GM19372 (cell line): ENCODE measurements around the gene BCAR3.
"Not testable (repeated sequence)": the region's sequence is repeated elsewhere in the genome, so short reads cannot be mapped to it uniquely, and the experiment has no call there.

Experiments used
- ATAC-seq: cut with Tn5 transposase; IDR thresholded peaks from one replicate; pipeline ENCODE4 v1.9.1; 2021; ENCODE audit warnings: mild to moderate bottlenecking, low read depth, moderate library complexity; ENCODE audit not compliant: unreplicated experiment

BCAR3 gene

GRCh38 chr1:93690921-93691789 lies 9.5 kb upstream of the BCAR3 start:
- ATAC-seq = no peak

GRCh38 chr1:93690341-93690740 lies 8.7 kb upstream of the BCAR3 start:
- no peak for ATAC-seq

- no peak for ATAC-seq
Observed at GRCh38 chr1:93689521-93690223, 8.0 kb upstream of the BCAR3 start.

- ATAC-seq = no peak
Observed at GRCh38 chr1:93687542-93687941, 5.9 kb upstream of the BCAR3 start.

- no peak for ATAC-seq
Observed at GRCh38 chr1:93686504-93687250, 5.0 kb upstream of the BCAR3 start.

GRCh38 chr1:93685918-93686317 lies 4.3 kb upstream of the BCAR3 start:
- no peak for ATAC-seq

GRCh38 chr1:93683234-93683633 lies 1.6 kb upstream of the BCAR3 start:
- ATAC-seq = no peak

GRCh38 chr1:93681989-93682412 lies 364 bp upstream of the BCAR3 start:
- no peak for ATAC-seq

GRCh38 chr1:93680420-93681100 lies 1.1 kb downstream of the BCAR3 start:
- ATAC-seq = peak; percentile 61

GRCh38 chr1:93680076-93680419 lies 1.6 kb downstream of the BCAR3 start:
- no peak for ATAC-seq

- no peak for ATAC-seq
Observed at GRCh38 chr1:93679546-93679945, 2.1 kb downstream of the BCAR3 start.

- ATAC-seq = no peak
Observed at GRCh38 chr1:93678946-93679480, 2.6 kb downstream of the BCAR3 start.

- ATAC-seq = no peak
Observed at GRCh38 chr1:93678491-93678890, 3.1 kb downstream of the BCAR3 start.

- no peak for ATAC-seq
Observed at GRCh38 chr1:93677729-93678128, 3.9 kb downstream of the BCAR3 start.

- ATAC-seq = no peak
Observed at GRCh38 chr1:93676427-93676826, 5.2 kb downstream of the BCAR3 start.

GRCh38 chr1:93675931-93676330 lies 5.7 kb downstream of the BCAR3 start:
- no peak for ATAC-seq

- ATAC-seq = no peak
Observed at GRCh38 chr1:93675271-93675670, 6.4 kb downstream of the BCAR3 start.

- not testable (repeated sequence) for ATAC-seq
Observed at GRCh38 chr1:93674071-93674470, 7.6 kb downstream of the BCAR3 start.

GRCh38 chr1:93673163-93673829 lies 8.3 kb downstream of the BCAR3 start:
- no peak for ATAC-seq
